CD4-positive, alpha-beta memory T cell (primary cell): ENCODE data around the gene MACROD2. TPM values are rescaled to one million over a fixed set of nuclear protein-coding genes. Genes with fewer than 3 reads are reported as not detected.
"Not testable (repeated sequence)": the region's sequence is repeated elsewhere in the genome, so short reads cannot be mapped to it uniquely, and the experiment has no call there.

Source experiments
- CTCF ChIA-PET: fragments of 350-600 bp; sonication (Branson Sonifier 250); formaldehyde crosslinking; loops from one replicate; lab custom pipeline; 2021; ENCODE audit warnings: inconsistent platforms; ENCODE audit not compliant: partially characterized antibody; lab: Charles Lee
- POLR2A ChIA-PET: fragments of 350-600 bp; sonication (Branson Sonifier 250); formaldehyde crosslinking; loops from one replicate; lab custom pipeline; 2021; ENCODE audit not compliant: partially characterized antibody; lab: Charles Lee
- DNase-seq, 5 donors: peaks; one replicate each; pipeline versions ENCODE4 v3.0.0 to v3.0.0-alpha.2; 2020 to 2022; ENCODE audit warnings: mixed read lengths in 1 of 5
- H3K27ac ChIP-seq: one replicate; pipeline ENCODE4 v1.7.0; 2013; ENCODE audit warnings: low read depth, low read length
- H3K27me3 ChIP-seq: 2 replicates; pipeline ENCODE4 v1.7.0; 2013; ENCODE audit warnings: mild to moderate bottlenecking, low read length, moderate library complexity; ENCODE audit not compliant: insufficient read depth
- H3K36me3 ChIP-seq: 2 replicates; pipeline ENCODE4 v1.7.0; 2013; ENCODE audit warnings: mild to moderate bottlenecking, low read length, moderate library complexity; ENCODE audit not compliant: insufficient read depth
- H3K4me1 ChIP-seq: 2 replicates; pipeline ENCODE4 v1.7.0; 2013; ENCODE audit warnings: mild to moderate bottlenecking, low read length, moderate library complexity; ENCODE audit not compliant: insufficient read depth
- H3K4me3 ChIP-seq, 2 donors: one replicate each; pipeline ENCODE4 v1.7.0; 2013; ENCODE audit warnings: low read length in 2 of 2, mild to moderate bottlenecking in 1 of 2
- H3K9me3 ChIP-seq, 2 donors: one replicate each; pipeline ENCODE4 v1.7.0; 2013; ENCODE audit warnings: low read length in 2 of 2, control low read depth in 1 of 2; ENCODE audit not compliant: control insufficient read depth in 1 of 2
- H3K27ac Mint-ChIP-seq, 7 donors: one replicate each; pipeline ENCODE4 v1.8.0; 2020 to 2021; ENCODE audit warnings: mixed read lengths in 7 of 7, mild to moderate bottlenecking in 6 of 7, inconsistent platforms in 3 of 7, moderate library complexity in 3 of 7
- H3K27me3 Mint-ChIP-seq, 2 donors: one replicate each; pipeline ENCODE4 v1.8.0; 2020 to 2021; ENCODE audit warnings: mixed read lengths in 2 of 2
- H3K36me3 Mint-ChIP-seq, 2 donors: one replicate each; pipeline ENCODE4 v1.8.0; 2020 to 2021; ENCODE audit warnings: mixed read lengths in 2 of 2, inconsistent platforms in 1 of 2, mild to moderate bottlenecking in 1 of 2
- H3K4me1 Mint-ChIP-seq, 4 donors: one replicate each; pipeline ENCODE4 v1.8.0; 2020 to 2021; ENCODE audit warnings: mixed read lengths in 4 of 4, mild to moderate bottlenecking in 1 of 4
- H3K4me3 Mint-ChIP-seq, 8 donors: one replicate each; pipeline ENCODE4 v1.8.0; 2020 to 2021; ENCODE audit warnings: mixed read lengths in 8 of 8, mild to moderate bottlenecking in 7 of 8, moderate library complexity in 6 of 8, inconsistent platforms in 3 of 8
- H3K9me3 Mint-ChIP-seq, 8 donors: one replicate each; pipeline ENCODE4 v1.8.0; 2020 to 2021; ENCODE audit warnings: mixed read lengths in 8 of 8, mild to moderate bottlenecking in 5 of 8, inconsistent platforms in 3 of 8, moderate library complexity in 1 of 8
- intact Hi-C: fragments of 100-400 bp; cut with micrococcal nuclease; formaldehyde crosslinking; loops from one replicate; pipeline ENCODE4 v1.15.1; 2023
- polyA plus RNA-seq, 2 donors: library from polyadenylated mRNA; unstranded; fragments of 300-500 nt; fragmentation: Illumina TruSeq; gene quantifications; one replicate each; pipeline ENCODE4 v1.2.3, GENCODE V29; 2021
- total RNA-seq, 2 experiments: library from RNA; stranded (reverse); gene quantifications; one replicate each; pipeline ENCODE4 v1.2.3, GENCODE V29; 2021

MACROD2 gene
- total and polyA plus RNA-seq, 4 experiments from 2014 or later = not detected

DNA sequence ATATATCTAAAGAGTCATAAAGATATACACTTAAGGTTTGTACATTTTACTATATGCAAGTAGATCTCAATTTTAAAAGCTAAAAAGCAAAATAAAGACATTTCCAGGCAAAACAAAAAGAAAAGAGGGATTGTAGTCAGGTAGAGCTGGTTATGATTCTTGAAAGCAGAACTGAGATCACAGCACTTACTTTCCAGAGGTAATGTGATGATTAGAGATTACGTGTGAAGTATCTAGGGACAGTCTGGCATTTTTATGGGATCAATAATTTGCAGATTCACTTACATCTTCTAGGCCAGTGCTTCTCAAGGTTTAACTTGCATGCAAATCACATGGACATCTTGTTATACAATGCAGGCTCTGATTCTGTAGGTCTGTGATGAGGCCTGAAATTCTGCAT, 1982.4 kb downstream of the MACROD2 start:
- Mint-ChIP-seq H3K9me3 (peaks cover 0 to 5% (median 2%) of the 10 kb centered on the region in 8 donors), H3K4me3 (no peak overlapping the region), H3K4me1 (no peaks in the 10 kb centered on the region), H3K27ac (no peak overlapping the region), H3K36me3 (no peaks in the 10 kb centered on the region), H3K27me3 (no peaks in the 10 kb centered on the region)
- intact Hi-C loops = no loop called here
- Histone ChIP-seq H3K4me1 (no peaks in the 10 kb centered on the region), H3K27me3 (no peaks in the 10 kb centered on the region), H3K27ac (no peak overlapping the region), H3K4me3 (no peak overlapping the region), H3K9me3 (no peaks in the 10 kb centered on the region), H3K36me3 (no peaks in the 10 kb centered on the region)
- POLR2A ChIA-PET = no interaction called here
- DNase-seq = no peak
- CTCF ChIA-PET = no interaction called here

- H3K36me3 Mint-ChIP-seq, H3K36me3 ChIP-seq, H3K27ac ChIP-seq, H3K9me3 ChIP-seq, CTCF ChIA-PET, H3K4me3 ChIP-seq, H3K4me3 Mint-ChIP-seq, intact Hi-C loops, DNase-seq, H3K27me3 Mint-ChIP-seq, H3K27ac Mint-ChIP-seq, H3K4me1 Mint-ChIP-seq, H3K4me1 ChIP-seq, H3K9me3 Mint-ChIP-seq, H3K27me3 ChIP-seq, POLR2A ChIA-PET: not testable (repeated sequence)
Measured at GRCh38 chr20:15985494-15986368, 1990.4 kb downstream of the MACROD2 start.

DNA sequence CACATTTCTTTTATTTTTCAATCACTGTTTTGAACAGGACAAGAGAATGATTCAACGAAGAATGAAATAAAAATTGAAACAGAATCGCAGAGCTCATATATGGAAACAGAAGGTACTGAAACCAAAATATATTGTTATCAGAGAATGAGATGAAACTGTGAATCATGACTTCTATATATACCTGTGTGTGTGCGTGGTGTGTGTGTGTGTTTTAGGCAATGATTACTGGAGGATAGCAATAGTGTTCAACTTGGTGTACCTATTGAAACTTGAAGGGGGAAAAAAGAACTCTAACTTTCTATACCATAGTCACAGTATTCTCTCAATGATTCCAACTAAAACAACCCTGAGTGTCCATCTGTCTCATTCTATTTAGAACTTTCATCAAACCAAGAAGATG, 1991.4 kb downstream of the MACROD2 start:
- H3K27me3 Mint-ChIP-seq = no peaks in the 10 kb centered on the region
- H3K36me3 Mint-ChIP-seq = no peaks in the 10 kb centered on the region
- ChIA-PET CTCF (no interaction called here), POLR2A (no interaction called here)
- Histone ChIP-seq H3K4me1 (no peaks in the 10 kb centered on the region), H3K27ac (no peak overlapping the region), H3K27me3 (no peaks in the 10 kb centered on the region), H3K4me3 (no peak overlapping the region), H3K36me3 (no peaks in the 10 kb centered on the region), H3K9me3 (no peaks in the 10 kb centered on the region)
- no peaks in the 10 kb centered on the region for H3K4me1 Mint-ChIP-seq
- intact Hi-C loops = no loop called here
- H3K27ac Mint-ChIP-seq = no peak overlapping the region
- H3K4me3 Mint-ChIP-seq = no peak overlapping the region
- peaks cover 0 to 2% (median 0%) of the 10 kb centered on the region in 8 donors for H3K9me3 Mint-ChIP-seq
- DNase-seq = no peak

- intact Hi-C loops = no loop called here
- H3K36me3 Mint-ChIP-seq = no peaks in the 10 kb centered on the region
- no peak overlapping the region for H3K27ac ChIP-seq
- no peaks in the 10 kb centered on the region for H3K4me1 Mint-ChIP-seq
- no peaks in the 10 kb centered on the region for H3K4me1 ChIP-seq
- H3K27me3 ChIP-seq = no peaks in the 10 kb centered on the region
- DNase-seq = no peak
- no peaks in the 10 kb centered on the region for H3K9me3 ChIP-seq
- H3K9me3 Mint-ChIP-seq = peaks cover 0 to 9% (median 1%) of the 10 kb centered on the region in 8 donors
- H3K4me3 Mint-ChIP-seq = no peak overlapping the region
- no peak overlapping the region for H3K27ac Mint-ChIP-seq
- no peaks in the 10 kb centered on the region for H3K27me3 Mint-ChIP-seq
- no peaks in the 10 kb centered on the region for H3K36me3 ChIP-seq
- no peak overlapping the region for H3K4me3 ChIP-seq
- POLR2A ChIA-PET = no interaction called here
- CTCF ChIA-PET = no interaction called here
Measured at GRCh38 chr20:15991279-15991678, 1996.0 kb downstream of the MACROD2 start.

GRCh38 chr20:15992564-15992963, 1997.2 kb downstream of the MACROD2 start:
- intact Hi-C loops = no loop called here
- no peak overlapping the region for H3K27ac ChIP-seq
- H3K36me3 ChIP-seq = no peaks in the 10 kb centered on the region
- ChIA-PET CTCF (no interaction called here), POLR2A (no interaction called here)
- Mint-ChIP-seq H3K27me3 (no peaks in the 10 kb centered on the region), H3K9me3 (peaks cover 2 to 22% (median 9%) of the 10 kb centered on the region in 8 donors), H3K27ac (peak overlapping the region in 1 of 7 donors; percentile 6), H3K36me3 (no peaks in the 10 kb centered on the region), H3K4me3 (no peak overlapping the region), H3K4me1 (no peaks in the 10 kb centered on the region)
- no peaks in the 10 kb centered on the region for H3K27me3 ChIP-seq
- DNase-seq = no peak
- no peaks in the 10 kb centered on the region for H3K4me1 ChIP-seq
- no peak overlapping the region for H3K4me3 ChIP-seq
- peaks cover 0 to 2% of the 10 kb centered on the region in 2 donors for H3K9me3 ChIP-seq

DNA sequence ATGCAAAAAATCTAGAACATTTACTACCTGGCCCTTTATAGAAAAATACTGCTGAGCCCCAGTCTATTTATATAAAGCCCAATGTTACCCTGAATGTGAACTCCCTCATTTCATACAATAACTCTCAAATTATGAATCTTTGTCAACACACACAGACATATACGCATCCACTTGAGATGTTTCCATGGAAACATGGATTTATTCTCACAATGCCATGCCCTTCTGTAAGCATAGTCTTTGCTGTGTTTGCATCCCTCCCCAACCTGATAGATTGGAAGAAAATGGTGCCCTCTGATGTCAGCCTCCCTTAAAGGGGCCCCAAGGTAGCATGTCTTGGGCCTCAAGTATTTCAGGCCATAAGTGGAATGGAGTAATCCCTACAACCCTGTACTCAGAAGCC, 2004.8 kb downstream of the MACROD2 start:
- H3K4me3 ChIP-seq = no peak overlapping the region
- no peaks in the 10 kb centered on the region for H3K4me1 ChIP-seq
- intact Hi-C loops = no loop called here
- DNase-seq = no peak
- no peaks in the 10 kb centered on the region for H3K36me3 ChIP-seq
- no peak overlapping the region for H3K27ac Mint-ChIP-seq
- no peaks in the 10 kb centered on the region for H3K27me3 ChIP-seq
- POLR2A ChIA-PET = no interaction called here
- H3K36me3 Mint-ChIP-seq = no peaks in the 10 kb centered on the region
- H3K27ac ChIP-seq = no peak overlapping the region
- H3K4me1 Mint-ChIP-seq = no peaks in the 10 kb centered on the region
- no peak overlapping the region for H3K4me3 Mint-ChIP-seq
- CTCF ChIA-PET = no interaction called here
- H3K9me3 ChIP-seq = peaks cover 0 to 4% of the 10 kb centered on the region in 2 donors
- peaks cover 3 to 39% (median 24%) of the 10 kb centered on the region in 8 donors for H3K9me3 Mint-ChIP-seq
- H3K27me3 Mint-ChIP-seq = no peaks in the 10 kb centered on the region

GRCh38 chr20:16001286-16001685, 2006.0 kb downstream of the MACROD2 start:
- ChIA-PET CTCF (no interaction called here), POLR2A (no interaction called here)
- H3K36me3 ChIP-seq = no peaks in the 10 kb centered on the region
- intact Hi-C loops = no loop called here
- Mint-ChIP-seq H3K4me1 (no peaks in the 10 kb centered on the region), H3K36me3 (no peaks in the 10 kb centered on the region), H3K4me3 (no peak overlapping the region), H3K27ac (no peak overlapping the region), H3K9me3 (peaks cover 6 to 39% (median 21%) of the 10 kb centered on the region in 8 donors), H3K27me3 (no peaks in the 10 kb centered on the region)
- H3K9me3 ChIP-seq = peaks cover 0 to 4% of the 10 kb centered on the region in 2 donors
- DNase-seq = no peak
- H3K4me1 ChIP-seq = no peaks in the 10 kb centered on the region
- H3K4me3 ChIP-seq = no peak overlapping the region
- no peak overlapping the region for H3K27ac ChIP-seq
- H3K27me3 ChIP-seq = no peaks in the 10 kb centered on the region
